HG03460 (cell line): ENCODE measurements around the gene C12orf60.

Experiments used
- ATAC-seq: cut with Tn5 transposase; IDR thresholded peaks from one replicate; pipeline ENCODE4 v1.9.1; 2021; ENCODE audit not compliant: unreplicated experiment

The C12orf60 gene

DNA sequence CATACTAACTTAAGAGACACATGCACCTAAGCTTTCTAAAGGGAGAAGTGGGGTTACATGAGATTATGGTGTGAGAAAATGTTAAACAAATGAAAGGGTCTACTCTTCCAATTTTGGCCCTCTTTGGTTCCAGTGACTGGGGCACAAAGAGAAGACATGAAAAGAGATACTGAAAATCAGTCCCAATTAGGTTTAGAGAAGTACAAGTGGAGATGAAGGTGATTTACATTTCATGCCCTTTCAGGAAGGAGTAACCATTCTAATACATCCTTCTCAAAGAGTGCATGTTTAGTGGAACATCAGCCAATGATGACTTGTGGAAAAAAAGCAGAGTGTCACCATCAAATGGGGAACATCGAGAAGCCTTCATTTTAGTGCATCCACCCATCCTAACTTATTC, 67.8 kb downstream of the C12orf60 start:
- ATAC-seq, result no peak

DNA sequence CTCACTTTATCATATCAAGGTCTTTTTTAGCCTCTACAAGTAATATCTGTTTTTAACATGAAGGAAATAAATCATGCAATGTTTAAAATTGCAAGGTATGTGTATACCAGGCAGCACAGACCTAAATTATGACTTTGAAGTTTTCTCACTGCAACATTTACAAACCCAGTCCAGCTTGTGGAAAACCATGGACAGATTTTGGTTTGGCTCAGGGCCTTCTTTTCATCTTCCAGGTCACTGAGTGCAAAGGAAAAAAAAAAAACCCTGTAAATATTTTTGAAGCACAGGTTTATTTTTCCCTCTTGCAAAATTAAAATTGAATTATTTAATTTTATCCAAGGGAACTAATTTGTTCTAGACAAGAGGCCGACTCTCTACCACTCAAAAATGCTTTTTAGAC, 68.4 kb downstream of the C12orf60 start:
- ATAC-seq, result no peak

DNA sequence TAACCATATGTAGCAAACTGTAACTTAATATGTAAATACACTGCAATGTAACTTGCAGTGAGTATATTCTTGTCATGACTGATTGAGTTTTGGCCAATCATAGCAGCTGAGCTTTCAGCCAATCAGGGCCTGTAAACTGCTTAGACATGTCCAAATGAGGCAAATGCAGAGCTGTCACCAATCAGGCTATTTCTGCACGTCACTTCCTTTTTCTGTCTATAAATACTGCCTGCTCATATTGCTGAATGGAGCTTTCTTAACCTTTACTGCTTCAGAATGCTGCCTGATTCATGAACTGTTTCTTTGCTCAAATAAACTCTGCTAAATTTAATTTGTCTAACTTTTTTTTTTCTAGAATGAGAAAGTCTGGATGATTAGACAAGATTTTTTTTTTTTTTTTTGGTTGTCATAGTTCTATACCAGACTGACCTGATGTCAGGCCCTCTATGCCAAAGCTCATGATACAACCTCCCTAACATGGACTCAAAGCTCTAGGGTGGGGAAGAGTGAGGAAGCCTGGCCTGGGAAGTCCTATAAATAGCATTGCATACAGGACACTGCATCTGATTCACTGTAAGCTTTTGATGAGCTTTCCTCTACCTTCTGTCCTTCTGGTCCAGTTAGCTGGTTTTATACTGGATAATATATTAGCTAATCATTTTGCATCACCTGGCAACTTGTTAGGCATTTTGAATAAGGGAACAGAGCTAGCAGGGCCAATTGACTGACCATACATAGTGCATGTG, 70.1 kb downstream of the C12orf60 start:
- no peak for ATAC-seq
